GM12872 (cell line): ENCODE data around the gene CNTNAP2.

Source experiments
- TF ChIP-seq, protein P1 (sequence below): IDR thresholded peaks from 3 replicates; pipeline ENCODE4 v1.5.1; 2011; ENCODE audit warnings: low read depth, mild to moderate bottlenecking, low read length, moderate library complexity; ENCODE audit not compliant: insufficient read depth

CNTNAP2 gene

DNA sequence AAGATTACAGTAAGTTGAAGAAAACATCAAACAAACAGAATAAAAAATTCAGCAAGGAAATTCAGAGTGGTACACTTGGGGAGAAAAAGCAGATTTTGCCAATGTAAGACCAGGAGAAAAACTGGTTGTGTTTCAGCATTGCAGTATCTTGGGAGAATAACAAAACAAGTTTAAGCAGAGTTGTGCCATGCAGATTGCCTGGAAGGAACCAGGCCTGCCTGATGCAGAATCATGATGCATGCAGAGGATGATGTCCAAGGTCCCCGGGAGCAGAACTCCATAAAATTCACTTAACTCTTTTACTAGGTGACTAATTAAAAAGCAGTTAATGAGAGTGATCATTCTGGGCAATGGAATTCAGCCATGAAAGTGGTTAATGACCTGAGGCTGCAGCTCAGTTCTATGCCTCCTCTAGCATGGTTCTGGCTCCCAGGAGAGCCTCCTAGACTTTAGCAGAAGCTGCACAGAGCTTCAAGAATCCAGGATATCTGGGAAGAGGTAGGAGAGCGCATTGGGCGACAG is 2094.3 kb downstream of the CNTNAP2 start:
- TF ChIP-seq, protein P1, sequence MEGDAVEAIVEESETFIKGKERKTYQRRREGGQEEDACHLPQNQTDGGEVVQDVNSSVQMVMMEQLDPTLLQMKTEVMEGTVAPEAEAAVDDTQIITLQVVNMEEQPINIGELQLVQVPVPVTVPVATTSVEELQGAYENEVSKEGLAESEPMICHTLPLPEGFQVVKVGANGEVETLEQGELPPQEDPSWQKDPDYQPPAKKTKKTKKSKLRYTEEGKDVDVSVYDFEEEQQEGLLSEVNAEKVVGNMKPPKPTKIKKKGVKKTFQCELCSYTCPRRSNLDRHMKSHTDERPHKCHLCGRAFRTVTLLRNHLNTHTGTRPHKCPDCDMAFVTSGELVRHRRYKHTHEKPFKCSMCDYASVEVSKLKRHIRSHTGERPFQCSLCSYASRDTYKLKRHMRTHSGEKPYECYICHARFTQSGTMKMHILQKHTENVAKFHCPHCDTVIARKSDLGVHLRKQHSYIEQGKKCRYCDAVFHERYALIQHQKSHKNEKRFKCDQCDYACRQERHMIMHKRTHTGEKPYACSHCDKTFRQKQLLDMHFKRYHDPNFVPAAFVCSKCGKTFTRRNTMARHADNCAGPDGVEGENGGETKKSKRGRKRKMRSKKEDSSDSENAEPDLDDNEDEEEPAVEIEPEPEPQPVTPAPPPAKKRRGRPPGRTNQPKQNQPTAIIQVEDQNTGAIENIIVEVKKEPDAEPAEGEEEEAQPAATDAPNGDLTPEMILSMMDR: no peak

DNA sequence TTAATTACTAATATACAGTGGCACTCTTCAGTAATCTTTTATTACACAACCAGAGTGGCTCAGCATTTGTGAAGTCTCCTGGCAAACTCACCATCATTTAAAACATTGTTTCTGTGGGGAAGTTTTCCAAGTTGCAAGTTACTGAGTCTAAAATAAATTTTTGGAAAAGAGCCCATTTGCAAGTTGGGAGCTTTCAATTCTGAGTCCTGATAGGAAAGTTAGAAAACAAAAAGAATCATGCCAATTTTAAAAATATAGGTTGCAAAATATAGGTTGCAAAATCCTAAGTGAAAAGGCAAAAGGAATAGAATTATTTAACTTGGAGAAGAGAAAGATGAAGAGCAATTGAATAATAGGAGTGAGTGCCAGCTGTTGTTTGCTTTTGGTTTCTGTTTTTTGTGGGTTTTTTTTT is 2095.1 kb downstream of the CNTNAP2 start:
- TF ChIP-seq, protein P1: no peak

DNA sequence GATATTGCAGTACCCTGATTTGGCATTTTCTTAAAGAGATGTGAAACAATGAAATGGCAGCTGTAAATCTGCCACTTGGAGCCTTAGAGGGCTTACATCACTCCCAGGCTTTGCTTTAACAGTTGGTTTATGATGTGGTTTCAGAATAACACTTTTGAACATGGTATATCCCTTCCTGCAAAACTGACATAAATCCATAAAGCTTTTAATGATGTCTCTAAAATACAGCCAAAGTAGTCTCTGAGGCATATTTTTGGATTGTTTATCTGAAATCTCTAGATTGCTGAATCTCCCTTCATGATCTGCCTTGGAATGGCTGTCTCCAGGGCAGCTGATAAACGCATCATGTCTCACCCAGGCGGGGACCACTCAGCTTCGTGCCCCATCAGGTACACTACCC is 2096.1 kb downstream of the CNTNAP2 start:
- TF ChIP-seq, protein P1: no peak

DNA sequence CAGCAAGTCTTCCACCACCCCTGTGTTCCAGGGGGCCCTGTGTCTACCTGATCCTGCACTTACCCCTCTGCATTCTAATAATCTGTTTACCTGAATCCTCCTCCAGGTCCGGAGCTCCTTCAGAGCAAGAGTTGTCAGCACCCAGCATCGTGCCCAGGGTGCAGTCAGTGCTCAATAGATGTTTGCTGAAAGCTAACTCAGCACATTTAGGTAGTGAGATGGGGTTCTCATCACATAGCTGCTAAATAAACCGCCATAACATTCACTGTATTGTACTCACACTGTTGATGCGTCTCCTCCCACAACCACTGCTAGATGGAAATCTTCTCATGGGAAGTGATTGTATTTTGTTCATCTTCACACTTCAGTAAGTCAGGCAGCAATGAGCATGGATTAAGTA is 2097.5 kb downstream of the CNTNAP2 start:
- TF ChIP-seq, protein P1: no peak

DNA sequence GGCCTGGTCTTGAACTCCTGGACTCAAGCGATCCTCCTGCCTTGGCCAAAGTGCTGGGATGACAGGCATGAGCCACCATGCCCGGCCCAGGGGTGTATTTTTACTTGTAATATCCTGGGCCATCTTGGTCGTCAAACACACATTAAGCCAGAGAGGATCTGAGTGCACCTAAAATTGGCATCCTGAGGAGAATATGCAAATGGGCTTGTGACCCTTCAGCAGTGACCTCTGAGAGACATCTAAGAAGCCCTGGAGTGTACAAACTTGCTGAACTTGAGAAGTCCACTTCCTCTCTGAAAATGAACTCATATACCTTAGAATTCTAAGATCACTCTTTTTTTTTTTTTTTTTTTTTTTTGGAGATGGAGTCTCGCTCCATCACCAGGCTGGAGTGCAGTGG is 2102.0 kb downstream of the CNTNAP2 start:
- TF ChIP-seq, protein P1: no peak

DNA sequence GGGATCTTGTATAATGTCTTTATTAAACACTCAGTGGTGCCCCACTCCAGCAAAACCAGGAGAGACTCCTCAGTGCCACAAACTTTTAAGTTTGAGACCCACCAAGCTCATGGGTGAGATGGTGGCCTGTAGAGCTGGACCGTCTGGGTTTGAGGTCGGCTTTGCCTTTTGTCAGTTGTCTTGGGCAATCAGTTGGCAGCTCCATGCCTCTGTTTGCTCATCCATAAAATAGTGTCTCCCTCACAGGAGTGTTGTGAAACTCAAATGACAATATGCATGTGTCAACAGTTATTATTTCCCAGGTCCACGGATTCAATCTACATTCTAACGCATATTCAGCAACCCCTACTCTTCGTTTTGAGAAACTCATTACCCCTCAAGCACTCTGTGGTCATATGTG is 2106.1 kb downstream of the CNTNAP2 start:
- TF ChIP-seq, protein P1: no peak

DNA sequence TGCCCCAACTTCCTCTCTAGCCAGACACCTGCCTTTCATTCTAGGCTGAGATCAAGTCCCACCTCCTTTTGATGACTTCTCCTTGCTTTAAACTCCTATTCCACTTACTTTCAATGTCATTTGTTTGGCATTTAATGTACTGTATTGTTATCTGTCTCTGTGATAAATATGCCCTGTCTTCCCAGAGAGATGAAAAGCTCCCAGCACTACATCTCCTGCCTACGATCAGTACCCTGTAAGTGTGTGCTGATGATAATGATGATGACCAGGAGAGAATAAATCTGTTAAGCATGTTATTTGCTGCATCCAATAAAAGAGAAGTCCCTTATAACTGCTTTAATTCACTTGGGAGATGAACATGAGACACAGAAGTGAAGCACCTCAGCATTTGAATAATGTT is 2106.6 kb downstream of the CNTNAP2 start:
- TF ChIP-seq, protein P1: no peak
